GM18868 (cell line): ENCODE results near the gene CCNJL.

ENCODE experiments used
- ATAC-seq: cut with Tn5 transposase; IDR thresholded peaks from one replicate; pipeline ENCODE4 v1.9.1; 2021; ENCODE audit warnings: mild to moderate bottlenecking, moderate library complexity; ENCODE audit not compliant: unreplicated experiment

CCNJL gene

DNA sequence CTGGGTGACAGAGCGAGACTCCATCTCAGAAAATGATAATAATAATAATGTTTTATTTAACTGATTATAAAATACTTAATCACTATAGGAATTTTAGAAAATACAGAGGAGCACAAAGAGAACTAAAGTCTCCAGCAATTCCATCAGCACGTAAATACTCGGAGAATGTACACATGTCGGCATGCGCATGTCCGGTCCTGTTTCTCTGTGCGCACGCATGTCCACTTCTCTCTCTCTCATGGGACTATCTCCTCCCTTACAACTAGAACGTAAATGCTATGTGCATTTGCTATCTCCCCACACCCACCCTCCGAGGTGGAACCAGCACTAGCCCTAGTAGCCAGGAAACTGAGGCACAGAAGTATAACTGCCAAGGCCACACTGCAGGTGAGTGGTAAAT, 19.0 kb downstream of the CCNJL start:
- no peak for ATAC-seq

DNA sequence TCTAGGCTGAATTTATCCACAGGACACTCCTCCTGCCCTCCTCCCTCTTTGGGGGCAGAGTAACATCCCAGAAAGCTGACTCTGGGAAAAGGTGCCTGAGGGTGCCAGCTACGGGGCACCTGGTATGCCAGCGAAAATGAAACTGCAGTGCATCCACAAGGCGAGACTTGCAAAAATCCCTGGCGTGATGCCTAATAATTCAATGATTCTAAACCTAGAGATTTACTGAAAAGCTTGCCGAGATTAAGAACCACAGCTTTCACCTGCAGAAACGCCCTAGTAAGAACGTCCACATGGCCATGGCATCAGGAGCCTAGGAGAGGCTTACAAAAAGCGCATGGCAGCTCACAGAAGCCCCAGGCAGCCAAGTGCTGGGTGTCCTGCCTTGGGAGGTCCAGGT, 20.9 kb downstream of the CCNJL start:
- ATAC-seq, result no peak

DNA sequence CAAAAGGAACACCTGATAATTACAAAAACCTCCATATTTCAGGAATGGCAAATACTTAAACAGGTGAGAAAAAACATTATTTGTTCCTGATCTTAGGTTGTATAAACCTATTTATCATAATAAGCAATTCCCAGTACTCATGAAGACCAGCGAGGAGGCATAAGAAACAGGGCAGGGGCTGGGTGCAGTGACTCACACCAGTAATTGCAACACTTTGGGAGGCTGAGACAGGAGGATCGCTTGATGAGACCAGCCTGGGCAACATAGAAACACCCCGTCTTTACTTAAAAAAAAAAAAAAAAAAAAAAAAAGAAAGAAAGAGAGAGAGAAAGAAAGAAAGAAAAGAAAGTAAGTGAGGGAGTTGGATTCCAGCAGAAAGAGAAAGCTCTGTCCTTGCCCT, 21.6 kb downstream of the CCNJL start:
- no peak for ATAC-seq

DNA sequence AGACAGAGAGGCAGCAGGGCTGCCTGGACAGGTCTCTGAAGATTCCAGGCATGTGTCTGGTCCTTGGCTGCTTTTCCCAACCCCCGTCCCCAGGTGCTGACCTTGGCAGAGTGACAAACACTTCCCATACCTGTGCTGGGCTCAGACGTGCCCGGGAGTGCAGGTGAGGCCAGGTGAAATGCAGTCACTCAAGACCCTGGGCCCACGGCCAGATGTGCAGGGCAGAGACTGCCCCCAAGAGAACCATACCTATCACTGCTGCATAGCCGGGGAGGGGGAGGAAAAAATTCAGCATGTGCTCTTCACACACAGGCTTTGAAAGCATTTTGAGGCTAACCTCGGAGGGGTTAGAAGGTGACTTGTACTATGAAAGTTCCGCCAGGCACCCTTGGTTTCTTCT, 22.6 kb downstream of the CCNJL start:
- ATAC-seq, result peak; percentile 51

DNA sequence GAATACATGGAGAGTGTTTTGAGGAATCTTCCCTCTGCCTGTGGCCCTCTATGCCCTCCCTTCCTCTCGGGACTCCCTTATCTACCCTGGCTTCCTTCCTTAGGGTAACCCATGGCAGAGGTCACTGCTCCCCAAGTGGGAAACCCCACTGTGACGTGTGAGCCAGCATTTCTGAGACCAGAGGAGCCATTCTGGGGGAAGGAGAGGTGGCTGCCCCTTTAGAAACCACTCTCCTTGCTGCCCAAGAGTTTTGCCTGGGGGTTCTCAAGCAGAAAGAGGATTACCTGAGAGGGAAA, 23.1 kb downstream of the CCNJL start:
- ATAC-seq, result peak; percentile 16

DNA sequence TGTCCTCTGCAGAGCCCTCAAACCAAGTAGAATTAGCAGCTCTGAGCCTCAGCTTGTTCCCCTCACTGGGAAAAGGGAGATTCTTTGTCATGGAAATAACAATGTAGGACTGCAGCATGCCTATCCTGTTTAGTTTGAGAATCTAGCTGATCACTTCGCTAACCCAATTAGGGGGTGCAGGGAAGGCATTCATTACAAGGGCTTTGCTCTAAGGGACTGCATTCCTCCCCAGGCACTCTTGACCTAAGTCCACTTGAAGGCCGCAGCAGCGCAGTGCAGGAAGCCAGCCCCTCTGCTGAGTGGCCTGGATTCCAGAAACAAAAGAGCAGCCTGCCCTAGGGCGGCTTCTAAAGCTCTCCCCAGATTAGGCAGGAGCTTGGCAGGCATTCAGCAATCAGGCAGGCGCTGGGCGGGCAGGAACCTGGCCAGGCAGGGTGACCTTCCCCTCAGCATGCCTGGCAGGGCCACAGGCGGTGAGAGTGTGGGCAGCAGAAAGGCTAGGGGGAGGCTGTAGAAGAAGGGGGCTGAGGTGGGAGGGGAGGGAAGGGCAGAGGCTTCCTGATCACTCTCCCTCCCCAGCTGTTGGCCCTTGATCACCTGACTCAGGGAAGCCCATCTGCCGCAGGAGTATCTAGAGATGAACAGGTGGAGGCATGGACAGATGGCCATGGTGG, 24.8 kb downstream of the CCNJL start:
- ATAC-seq, result no peak

DNA sequence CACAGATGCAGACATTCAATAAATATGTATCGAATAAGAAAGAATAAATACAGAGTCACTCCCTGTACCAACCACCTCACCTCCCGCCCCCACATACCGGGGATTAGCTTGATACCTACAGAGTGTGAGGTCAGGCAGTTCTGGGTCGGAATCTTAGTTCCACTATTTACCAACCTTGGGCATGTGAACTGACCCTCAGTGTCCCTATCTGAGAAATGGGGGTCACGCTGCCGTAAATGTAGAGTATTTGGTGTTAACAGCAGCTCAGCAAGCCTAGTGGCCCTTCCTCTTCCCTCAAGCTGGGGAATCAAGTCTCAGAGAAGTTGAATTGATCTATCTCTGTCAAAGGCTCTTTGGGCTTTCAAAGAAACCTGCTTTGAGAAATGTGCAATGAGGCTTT, 25.4 kb downstream of the CCNJL start:
- no peak for ATAC-seq

DNA sequence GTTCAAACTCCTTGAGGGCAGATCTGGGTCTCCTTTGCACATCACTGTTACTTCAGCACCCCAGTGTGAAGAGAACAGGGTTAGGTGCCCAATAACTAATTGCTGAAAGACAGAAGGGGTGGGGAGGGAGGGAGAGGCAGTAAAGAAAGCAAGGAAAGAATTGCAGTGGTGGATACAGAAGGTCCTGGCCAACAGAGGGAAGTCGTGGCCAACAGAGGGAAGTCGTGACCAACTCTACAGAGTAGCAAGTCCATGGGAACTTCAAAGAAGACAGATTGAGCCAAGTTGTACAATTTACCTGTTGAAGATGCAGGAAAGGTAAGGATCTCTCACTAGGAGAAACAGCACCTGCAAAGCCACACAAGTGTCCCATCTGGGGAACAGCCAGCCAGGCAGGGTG, 27.0 kb downstream of the CCNJL start:
- ATAC-seq, result no peak

DNA sequence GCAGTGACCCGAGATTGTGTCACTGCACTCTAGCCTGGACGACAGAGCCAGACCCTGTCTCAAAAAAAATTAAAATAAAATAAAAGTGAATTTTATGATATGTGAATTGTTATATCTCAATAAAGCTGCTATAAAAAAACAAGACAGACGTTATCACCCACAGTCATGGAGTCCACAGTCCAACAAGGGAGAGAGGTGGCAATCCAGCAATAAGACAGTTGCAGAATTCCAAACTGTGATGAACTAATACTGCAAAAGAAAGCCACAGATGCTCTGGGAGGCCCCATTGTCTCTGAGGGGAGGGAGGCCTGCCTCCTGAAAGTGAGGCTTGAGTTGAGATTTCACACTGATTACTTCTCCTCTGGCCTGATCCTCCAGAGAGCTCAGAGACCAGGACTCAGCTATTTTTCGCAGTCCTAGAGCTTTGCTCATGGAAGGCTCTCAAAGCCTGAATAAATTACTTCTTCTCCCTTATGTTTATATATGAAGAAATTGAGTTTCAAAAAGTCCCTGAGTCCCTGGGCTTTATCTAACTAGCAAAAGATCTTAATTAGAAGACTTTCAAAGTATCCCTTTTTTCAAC, 28.0 kb downstream of the CCNJL start:
- ATAC-seq, result no peak

DNA sequence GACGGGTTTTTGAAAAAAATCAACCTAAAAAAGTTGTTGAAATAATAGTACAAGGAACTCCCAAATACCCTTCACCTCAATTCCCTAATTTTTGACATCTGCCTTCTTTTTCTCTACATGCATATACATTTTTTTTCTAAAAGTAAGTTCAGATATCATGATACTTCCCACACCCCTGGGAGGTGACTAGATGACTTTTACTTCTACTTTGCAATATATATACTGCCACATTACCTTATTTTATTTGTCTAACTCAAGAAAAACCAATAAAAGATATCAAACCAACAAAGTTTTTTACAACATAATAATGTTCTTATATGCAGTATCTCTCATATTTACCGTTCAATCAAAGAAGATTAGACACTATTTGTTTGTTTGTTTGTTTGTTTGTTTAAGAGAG, 31.1 kb downstream of the CCNJL start:
- ATAC-seq, result no peak

DNA sequence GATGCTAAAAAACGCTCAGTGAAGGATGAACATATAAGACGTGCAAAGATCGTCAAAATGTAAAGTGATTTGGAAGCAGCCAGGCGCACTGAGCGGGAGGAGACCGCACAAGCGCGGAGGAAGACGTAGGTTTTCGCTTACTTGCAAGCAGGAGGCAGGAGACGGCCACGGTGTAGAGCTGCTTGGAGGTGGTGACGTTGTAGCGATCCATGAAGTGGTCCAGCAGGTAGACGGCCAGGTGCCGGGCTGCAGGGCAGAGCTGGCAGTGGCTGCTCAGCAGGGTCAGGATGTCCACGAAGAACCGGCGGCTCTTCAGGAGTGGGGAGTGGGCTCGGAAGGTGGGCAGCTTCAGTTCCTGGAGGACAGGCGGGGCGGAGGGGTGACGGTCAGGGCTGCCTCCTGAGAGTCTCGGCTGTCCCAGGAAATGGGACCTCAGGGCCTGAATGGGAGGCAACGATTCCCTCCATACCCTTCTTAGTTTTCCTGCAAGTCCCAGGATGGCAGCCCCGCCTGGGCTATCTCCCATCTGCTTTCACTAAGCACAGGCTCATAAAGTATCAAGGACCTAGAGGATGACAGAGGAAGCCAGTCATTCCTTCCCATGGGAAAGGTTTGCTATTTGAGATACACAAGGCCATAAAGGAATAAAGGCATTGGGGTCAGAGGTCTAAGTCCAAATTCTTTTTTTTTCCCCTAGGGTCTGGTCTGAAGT, 31.8 kb downstream of the CCNJL start:
- no peak for ATAC-seq

DNA sequence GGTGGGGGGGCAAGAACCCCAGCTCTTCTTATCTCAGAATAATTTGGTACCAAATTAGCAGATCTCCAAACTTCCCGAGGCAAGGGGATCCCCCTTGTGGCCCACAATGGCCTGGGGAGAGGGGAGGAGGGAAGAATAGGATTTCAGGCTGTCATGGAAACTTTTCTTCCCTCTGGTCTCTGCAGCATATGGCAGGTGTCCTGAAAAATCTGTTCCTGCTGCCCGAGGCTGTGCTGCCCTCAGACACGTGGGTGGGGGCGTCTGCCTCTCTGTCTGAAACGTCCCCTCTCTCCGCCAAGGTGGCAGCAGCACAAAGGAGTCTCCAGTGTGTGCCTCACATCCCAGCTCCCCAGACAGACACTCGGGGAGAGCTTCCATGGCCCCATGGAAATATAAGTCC, 34.0 kb downstream of the CCNJL start:
- ATAC-seq, result no peak

DNA sequence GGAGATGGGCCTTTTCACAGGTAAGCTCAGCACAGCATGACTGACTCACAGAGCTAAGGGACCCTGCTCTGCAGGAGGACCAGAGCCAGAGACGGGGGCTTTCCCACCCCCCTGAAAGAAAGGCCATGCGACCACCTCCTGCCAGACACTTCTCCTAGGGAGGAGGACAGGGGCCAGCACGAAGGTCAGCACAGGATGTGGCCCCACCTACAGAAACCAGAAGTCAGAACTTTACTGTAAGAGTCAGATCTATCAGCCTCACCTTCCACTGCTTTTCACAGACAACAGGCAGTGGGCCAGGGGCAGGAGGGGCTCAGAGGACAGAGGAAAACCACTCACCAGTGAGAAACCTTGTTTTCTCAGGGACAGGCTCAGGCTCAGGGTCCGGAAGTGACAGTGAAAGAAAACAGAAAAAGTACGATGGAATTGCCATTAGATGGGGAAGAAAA, 37.9 kb downstream of the CCNJL start:
- ATAC-seq, result no peak

DNA sequence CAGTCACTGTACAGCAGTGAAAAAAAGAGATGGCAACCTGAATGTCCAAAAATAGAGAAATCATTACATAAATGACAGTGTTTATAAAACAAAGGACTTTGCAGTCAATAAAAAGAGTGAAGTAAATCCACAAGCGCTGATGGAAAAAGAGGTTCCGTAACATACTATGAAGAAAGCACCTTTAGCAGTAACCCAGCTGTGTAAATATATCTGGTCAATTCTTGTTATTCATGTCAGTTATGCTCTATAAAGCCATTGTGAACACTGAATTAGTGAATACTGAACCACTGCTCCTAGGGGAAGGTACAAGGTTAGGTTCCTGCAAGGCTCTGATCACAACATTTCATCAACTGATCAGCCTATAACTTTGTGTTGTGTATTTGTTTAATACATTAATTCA, 39.5 kb downstream of the CCNJL start:
- ATAC-seq, result no peak

DNA sequence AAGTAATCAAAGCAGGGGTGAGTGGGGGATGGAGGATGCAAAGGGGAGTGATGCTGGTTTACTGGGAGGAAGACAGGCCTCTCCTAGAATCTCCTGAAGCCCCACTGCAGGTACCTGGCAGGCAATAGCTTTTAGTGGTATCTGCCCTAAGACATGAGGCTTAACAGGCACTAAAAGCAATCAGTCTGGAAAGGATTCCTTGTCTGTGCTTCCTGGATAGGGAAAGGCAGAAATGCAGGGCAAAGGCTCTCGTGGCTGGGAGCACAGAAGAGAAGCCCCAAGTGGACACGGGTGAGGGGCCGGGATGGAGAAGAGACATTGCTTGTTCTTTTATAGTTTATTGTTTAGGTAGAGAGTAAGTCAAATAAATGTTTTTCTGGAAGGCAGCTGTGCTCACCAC, 40.1 kb downstream of the CCNJL start:
- no peak for ATAC-seq

DNA sequence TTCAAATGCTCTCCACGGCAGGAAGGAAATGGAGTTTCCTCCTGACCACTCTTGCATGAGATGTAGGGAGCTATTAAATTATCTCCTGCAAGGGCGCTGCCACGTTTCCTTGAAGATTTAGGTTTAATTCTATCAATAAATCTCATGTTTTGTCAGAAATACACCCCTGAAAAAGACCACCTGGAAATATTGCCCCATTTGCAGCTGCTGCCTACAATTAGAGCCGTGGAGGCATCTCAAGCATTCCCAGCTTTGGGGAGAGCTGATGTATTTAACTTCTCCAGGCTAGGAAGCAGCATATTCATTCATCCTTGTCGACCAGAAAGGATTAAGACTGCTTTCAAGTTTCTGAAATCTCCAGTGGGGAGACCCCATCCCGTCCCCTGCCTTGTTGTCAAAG, 40.5 kb downstream of the CCNJL start:
- ATAC-seq, result peak; percentile 3

DNA sequence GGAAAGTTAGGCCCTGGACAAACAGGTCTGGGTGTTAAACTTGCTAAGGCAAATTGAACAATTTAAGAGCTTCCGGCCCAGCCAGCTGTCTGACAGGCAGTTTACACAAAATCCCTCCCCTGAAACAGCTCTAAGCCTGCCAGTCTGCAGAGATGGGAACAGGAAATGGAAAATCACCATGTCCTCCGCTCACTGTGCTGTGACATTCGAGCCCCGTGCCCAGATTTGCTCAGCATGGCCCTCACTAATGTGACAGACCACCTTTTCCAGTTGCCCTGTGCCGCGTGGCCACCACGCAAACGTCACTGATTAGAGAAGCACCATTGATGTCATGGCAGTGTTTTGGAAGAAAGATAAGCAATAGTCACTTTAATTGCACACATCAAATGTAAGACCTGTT, 41.0 kb downstream of the CCNJL start:
- peak; percentile 72 for ATAC-seq

DNA sequence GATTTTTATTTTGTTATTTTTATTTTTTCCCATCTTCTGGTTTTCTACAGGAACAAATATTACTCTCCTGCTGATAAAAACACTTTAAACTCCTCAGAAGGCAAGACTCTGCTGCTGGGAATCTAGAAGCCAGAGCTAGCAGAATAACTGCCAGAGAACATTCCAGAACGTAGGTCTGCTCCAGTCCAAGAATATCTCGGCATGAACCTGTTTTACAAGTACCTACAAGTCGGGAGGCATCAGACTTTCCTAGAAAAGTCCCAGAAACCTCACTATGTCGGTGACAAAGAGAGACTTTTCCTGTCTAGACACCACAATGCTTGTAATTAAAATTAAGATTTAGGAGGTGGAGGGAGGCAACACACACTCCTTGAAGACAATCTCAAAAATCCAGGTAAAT, 41.7 kb downstream of the CCNJL start:
- ATAC-seq, result no peak

DNA sequence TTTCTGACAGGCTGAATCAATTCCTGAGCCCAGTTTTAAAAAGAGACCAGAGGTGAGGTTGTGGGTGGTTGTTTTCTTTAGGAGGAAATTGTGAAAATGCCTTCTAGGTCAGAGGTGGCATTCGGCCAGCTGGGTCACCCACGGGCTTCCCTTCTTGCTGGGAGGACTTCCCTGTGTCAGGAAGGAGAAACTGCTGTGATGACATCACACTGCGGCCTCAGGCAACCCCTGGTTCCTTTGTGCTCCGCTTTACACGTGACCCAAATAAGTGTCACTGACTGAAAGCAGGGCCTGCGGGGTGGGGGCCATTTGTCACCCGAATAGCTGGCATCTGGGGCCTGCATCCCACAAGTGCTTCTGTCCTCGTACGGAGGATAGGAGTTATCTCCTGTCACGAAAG, 43.3 kb downstream of the CCNJL start:
- no peak for ATAC-seq

DNA sequence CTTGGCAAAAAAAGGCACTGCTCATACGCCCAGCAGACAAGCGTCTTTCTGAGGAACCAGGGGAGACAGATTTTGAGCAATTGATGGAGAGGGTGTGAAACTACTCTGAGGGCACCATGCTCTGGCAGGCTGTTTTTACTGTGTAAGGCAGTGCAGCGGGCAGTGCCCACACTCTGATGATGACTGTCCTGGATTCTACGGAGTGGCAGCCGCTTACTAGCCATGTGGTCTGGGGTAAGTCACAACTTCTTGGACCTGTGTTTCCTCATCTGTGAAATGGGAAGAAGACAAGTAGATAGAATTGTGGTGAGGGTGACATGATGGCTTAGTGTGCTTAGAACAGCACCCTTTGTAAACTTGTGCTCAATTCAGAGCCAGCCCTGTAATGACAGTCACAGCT, 44.2 kb downstream of the CCNJL start:
- ATAC-seq, result no peak

DNA sequence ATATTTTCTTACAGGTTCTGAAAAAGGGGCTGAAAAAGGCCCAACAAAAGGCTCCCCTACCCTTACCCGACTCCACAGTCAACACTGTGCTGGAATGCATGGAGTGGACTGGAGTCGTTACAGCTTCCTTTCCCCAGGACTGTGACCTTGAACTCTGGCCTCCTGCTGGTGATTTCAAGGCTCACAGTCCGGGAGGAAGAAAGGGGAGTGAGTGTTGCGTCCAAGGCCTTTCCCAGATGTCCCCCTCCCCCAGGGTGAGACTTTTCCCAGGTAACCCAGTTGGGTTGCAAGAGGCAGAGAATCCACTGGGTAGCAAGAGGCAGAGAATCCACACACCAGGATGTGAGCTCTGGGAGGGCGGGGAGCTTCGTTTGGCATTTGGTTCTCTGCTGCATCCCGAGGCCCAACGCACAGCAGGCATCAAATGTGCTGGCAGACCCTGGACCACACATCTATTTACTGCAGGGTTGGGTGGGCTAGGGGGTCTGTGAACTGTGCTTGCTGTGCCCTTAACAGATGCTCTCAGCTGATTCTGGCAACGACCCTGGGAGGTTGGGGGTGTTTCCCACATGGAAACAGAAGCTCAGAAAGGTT, 45.5 kb downstream of the CCNJL start:
- ATAC-seq, result no peak

DNA sequence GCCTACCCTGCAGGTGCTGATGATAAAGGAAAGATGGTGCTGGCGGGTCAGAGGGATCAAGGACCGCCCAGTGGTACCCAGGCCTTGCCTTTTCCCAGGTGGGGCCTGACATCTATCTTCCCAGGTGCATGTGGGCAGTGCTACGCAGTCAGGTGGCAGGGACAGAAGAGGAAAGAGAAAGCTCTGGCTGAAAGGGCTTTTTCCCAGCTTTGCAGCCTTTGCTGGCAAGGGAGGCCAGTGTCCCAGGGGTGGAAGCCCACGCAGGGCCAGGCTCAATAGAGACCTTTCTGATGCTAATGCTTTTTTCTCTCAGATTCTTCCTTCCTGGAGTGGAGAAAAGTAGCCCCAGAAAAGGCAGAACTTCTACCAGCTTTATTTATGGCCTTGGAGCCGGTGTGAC, 46.3 kb downstream of the CCNJL start:
- ATAC-seq, result no peak
